Tibial nerve (tissue), 3 donors: ENCODE measurements around the gene TRERF1.

Source experiments
- CTCF ChIP-seq, 5 experiments: fragments of 200-600 bp in 3 of 5; fragments of 450-650 bp in 2 of 5; sonication (generic) in 3 of 5; IDR thresholded peaks; one replicate each; pipeline ENCODE4 v1.5.1; 2016 to 2019; ENCODE audit warnings: antibody characterized with exemption in 5 of 5, mild to moderate bottlenecking in 3 of 5, moderate library complexity in 2 of 5
- POLR2A ChIP-seq, 2 donors: fragments of 450-650 bp; IDR thresholded peaks; one replicate each; pipeline ENCODE4 v1.6.1; 2017; ENCODE audit warnings: antibody characterized with exemption in 2 of 2, mild to moderate bottlenecking in 2 of 2, moderate library complexity in 2 of 2

GRCh38 chr6:42257063-42257462 lies 194.7 kb downstream of the TRERF1 start:
- TF ChIP-seq CTCF (IDR thresholded peaks at IDR 0.05) (no peak), POLR2A (IDR thresholded peaks at IDR 0.05) (no peak)
